Epithelial cell of esophagus (primary cell): ENCODE data around the gene PHLDB2.

Source experiments
- DNase-seq: peaks from one replicate; pipeline ENCODE4 v3.0.0; 2010; ENCODE audit warnings: low read depth
- H3K4me3 ChIP-seq: 2 replicates; pipeline ENCODE4 v1.5.1; 2011; ENCODE audit warnings: mild to moderate bottlenecking, low read length, control low read depth
- TF ChIP-seq, protein P1 (sequence below): IDR thresholded peaks from 2 replicates; pipeline ENCODE4 v1.5.1; 2011; ENCODE audit warnings: low read depth, mild to moderate bottlenecking, low read length, control low read depth, inconsistent platforms; ENCODE audit not compliant: insufficient read depth; ENCODE audit errors: missing control alignments

The PHLDB2 gene

DNA sequence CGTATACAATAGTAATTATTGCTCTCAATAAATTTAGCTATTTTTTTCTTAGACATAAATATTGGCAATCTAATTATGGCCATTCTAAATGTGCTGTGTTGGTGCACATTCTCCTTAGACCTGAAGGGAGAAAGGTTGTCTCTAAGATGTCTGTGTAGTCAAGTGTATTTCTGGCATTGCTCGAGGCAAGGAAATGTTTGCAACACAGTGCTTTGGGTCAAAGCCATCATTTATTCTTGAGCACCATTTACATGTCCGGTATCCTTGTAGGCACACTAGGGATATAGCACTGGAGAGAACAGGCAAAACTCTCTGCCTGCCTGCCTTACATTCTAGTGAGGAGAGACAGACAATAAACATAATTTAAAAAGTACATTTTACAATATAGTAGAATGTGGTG lies 2.6 kb upstream of the PHLDB2 start:
- DNase-seq, result no peak
- no peak overlapping the region for H3K4me3 ChIP-seq
- TF ChIP-seq, protein P1, sequence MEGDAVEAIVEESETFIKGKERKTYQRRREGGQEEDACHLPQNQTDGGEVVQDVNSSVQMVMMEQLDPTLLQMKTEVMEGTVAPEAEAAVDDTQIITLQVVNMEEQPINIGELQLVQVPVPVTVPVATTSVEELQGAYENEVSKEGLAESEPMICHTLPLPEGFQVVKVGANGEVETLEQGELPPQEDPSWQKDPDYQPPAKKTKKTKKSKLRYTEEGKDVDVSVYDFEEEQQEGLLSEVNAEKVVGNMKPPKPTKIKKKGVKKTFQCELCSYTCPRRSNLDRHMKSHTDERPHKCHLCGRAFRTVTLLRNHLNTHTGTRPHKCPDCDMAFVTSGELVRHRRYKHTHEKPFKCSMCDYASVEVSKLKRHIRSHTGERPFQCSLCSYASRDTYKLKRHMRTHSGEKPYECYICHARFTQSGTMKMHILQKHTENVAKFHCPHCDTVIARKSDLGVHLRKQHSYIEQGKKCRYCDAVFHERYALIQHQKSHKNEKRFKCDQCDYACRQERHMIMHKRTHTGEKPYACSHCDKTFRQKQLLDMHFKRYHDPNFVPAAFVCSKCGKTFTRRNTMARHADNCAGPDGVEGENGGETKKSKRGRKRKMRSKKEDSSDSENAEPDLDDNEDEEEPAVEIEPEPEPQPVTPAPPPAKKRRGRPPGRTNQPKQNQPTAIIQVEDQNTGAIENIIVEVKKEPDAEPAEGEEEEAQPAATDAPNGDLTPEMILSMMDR, result no peak

DNA sequence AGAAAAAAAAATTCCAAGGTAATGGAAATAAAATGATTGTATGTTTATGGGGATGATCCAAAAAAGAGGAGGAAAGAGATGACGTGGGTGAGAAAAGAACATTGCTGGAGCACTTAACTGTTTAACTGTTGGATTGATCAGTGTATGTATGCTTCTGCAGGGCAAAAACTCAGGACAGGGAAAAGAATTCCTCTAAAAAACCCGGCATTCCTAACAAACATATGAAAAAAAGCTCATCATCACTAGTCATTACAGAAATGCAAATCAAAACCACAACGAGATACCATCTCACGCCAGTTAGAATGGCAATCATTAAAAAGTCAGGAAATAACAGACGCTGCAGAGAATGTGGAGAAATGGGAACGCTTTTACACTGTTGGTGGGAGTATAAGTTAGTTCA lies 1.6 kb upstream of the PHLDB2 start:
- TF ChIP-seq, protein P1, result no peak

DNA sequence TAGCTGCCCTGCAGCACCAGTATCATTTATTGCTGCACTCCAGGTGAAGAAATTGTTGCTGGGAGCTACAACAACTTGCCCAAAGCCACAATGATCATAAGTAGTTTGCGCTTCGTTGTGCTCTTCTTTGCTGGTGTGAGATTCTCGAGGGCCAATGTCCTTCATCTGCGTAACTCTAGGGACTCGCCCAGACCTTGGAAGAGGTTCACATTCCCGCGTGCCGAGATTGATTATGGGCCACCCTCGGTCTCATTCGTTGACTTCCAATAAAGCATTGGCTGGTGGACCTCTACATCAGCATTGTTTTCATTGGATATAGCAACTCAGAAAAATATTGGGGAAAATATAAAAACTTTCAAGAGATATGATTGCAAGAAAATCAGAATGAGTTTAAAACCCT lies 423 bp upstream of the PHLDB2 start:
- no peak for DNase-seq
- no peak overlapping the region for H3K4me3 ChIP-seq
- TF ChIP-seq, protein P1, result no peak

More for the DNA sequence above, 1.6 kb upstream of the PHLDB2 start:
- no peak overlapping the region for H3K4me3 ChIP-seq
- no peak for DNase-seq

DNA sequence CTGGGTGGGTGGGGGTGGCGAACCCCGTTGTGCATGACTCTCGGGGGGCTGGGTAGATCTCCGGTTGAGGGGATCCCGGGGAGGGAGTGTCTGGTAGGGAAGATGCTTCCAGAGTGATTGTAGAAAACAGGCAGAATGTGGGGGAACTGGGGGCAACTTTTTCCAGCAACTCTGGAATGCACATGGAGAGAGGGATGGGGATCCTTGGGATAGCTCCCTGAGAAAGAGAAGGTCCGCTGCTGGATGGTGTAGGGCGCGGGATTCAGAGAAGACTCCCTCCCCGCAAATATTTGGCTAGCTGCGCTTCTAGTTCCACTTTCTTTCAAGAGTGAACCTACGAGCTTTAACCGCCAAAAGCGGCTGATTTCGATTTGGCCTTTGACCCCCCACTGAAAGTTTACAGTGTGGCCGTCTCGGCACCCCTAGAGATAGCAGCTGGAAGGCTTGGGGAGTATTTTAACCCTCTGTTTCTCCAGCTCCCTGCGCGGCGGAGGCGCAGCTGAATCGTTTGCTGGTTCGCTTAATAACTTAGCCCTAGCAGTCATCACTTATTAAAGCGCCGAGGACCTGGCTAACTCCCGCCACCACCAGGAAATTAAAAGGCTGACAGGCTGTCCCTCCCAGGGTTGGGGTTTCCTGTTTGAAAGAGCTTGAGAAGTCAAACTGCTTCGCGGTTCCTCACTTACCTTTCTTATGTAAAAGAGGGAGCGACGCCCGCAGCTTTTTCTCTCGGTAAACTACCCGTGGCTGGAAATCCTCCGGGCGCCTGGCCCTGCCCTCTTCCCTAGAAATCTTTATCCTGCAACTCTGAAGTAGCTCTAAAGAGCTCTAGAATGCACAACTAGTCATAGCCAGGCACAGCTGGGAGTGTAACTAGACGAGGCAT lies 1.2 kb downstream of the PHLDB2 start:
- TF ChIP-seq, protein P1, result peak; percentile 54

DNA sequence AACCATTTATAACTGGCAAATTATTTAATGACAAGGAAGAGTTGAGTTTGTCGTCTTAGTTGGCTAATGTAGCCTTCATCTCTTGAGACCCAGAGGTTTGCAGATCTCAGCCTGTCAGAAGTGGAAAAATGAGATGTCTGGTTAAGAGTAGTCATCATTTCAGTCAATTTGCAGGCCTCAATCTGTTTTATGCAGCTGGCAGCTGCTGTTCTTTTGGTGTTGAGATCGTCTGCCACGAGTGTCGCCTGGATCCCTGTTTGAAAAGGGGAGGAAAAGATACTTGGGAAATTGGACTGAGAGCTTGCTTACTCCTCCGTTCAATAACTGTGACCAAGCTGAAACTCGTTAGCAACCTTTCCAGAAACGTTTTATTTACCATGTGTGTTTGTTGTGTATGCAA lies 2.3 kb downstream of the PHLDB2 start:
- DNase-seq, result no peak
- TF ChIP-seq, protein P1, result no peak
- peak overlapping the region; percentile 80 for H3K4me3 ChIP-seq

More for the DNA sequence above, 1.2 kb downstream of the PHLDB2 start:
- peak overlapping the region; percentile 80 for H3K4me3 ChIP-seq
- peak; percentile 82 for DNase-seq

DNA sequence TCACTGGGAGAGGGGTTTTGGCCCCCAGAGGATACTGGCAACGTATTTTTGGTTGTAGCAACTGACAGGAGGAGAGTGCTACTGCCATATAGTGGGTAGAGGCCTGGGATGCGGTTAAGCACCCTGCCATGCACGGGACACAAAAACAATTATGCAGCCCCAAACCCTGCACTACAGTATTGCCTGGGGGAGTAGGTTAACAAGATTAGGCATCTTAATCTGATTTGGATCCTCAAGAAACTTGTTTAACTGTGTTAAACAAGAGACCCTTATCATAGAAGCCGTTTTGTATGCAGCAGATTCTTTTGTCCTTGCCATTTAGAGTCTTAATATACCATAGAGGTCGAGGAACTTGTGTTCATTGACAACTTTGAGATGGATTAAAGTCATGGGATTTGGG lies 3.4 kb downstream of the PHLDB2 start:
- no peak for DNase-seq

DNA sequence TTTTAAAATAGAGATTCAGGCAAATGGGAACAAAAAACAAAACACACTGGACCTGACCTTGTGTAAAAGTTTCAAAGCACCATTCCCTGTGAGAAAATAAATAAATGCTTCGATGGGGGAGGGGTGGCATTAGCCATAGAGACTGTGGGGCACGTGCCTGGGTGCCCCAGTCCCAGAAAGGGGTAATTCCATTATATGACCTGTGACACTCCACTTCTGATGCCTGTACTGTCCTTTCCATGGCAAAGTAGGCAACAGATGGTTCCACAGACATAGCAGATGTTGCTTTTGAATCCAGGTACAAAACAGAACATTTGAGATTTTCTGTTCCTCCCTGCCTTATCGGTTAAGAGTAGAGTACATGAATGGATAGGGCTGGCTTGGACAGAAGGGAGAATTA lies 3.9 kb downstream of the PHLDB2 start:
- TF ChIP-seq, protein P1, result no peak
- H3K4me3 ChIP-seq, result no peak overlapping the region

More for the DNA sequence above, 3.4 kb downstream of the PHLDB2 start:
- TF ChIP-seq, protein P1, result no peak
- H3K4me3 ChIP-seq, result no peak overlapping the region

More for the DNA sequence above, 3.9 kb downstream of the PHLDB2 start:
- no peak for DNase-seq
